GM18499 (cell line): ENCODE results near the gene NOM1.
"Not testable (repeated sequence)": the region's sequence is repeated elsewhere in the genome, so short reads cannot be mapped to it uniquely, and the experiment has no call there.

Experiments used
- ATAC-seq: cut with Tn5 transposase; IDR thresholded peaks from one replicate; pipeline ENCODE4 v1.9.1; 2021; ENCODE audit warnings: moderate number of reproducible peaks; ENCODE audit not compliant: insufficient read depth, unreplicated experiment

Gene NOM1

DNA sequence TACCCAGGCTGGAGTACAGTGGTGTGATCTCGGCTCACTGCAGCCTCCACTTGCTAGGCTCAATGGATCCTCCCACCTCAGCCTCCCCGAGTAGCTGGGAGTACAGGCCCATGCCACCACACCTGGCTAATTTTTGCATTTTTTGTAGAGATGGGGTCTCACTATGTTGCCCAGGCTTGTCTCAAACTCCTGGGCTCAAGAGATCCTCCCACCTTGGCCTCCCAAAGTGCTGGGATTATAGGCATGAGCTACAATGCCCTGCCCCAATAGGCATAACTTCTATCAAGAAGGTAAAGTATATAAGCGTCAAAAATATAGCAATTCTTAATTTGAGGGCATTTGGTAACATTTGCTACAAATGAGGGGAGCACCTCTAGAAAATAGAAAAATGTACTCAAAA is 12.7 kb upstream of the NOM1 start:
- not testable (repeated sequence) for ATAC-seq

DNA sequence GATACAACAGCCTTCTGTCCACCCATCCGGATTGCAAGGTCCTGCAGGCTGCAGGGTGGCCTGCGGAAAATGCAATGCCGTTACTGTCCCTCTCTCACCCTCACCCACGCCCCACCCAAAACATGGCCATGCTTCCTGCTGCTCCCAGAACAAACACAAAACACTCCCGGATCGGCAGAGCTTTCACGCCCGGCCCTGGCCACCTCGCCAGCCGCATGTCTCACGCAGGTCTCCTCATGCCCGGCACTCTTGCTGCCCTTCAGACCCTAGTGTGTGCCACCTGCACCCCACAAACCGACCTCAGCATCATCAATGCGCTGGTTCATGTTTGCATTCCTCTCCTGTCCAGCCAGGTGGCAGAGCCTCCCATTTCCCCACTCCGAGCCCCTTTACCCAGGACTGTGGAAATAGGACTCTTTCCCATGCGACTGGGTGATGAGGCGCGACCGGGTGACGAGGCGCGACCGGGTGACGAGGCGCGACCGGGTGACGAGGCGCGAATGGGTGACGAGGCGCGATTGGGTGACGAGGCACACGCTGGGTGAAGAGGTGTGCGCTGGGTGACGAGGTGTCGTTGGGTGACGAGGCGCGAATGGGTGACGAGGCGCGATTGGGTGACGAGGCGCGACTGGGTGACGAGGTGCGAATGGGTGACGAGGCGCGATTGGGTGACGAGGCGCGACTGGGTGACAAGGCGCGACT is 8.9 kb upstream of the NOM1 start:
- no peak for ATAC-seq

DNA sequence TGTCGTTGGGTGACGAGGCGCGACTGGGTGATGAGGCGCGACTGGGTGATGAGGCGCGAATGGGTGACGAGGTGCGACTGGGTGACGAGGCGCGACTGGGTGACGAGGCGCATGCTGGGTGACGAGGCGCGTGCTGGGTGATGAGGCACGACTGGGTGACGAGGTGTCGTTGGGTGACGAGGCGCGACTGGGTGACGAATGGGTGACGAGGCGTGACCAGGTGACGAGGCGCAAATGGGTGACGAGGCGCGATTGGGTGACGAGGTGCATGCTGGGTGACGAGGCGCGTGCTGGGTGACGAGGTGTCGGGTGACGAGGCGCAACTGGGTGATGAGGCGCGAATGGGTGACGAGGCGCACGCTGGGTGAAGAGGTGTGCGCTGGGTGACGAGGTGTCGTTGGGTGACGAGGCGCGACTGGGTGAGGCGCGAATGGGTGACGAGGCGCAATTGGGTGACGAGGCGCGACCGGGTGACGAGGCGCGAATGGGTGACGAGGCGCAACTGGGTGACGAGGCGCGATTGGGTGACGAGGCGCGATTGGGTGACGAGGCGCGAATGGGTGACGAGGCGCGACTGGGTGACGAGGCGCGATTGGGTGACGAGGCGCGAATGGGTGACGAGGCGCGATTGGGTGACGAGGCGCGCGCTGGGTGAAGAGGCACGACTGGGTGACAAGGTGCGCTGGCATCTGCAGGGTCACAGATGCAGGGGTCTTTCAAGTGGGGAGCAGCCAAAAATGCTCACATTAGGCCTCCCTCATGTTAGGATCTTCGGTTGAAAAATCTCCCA is 7.9 kb upstream of the NOM1 start:
- ATAC-seq = no peak

DNA sequence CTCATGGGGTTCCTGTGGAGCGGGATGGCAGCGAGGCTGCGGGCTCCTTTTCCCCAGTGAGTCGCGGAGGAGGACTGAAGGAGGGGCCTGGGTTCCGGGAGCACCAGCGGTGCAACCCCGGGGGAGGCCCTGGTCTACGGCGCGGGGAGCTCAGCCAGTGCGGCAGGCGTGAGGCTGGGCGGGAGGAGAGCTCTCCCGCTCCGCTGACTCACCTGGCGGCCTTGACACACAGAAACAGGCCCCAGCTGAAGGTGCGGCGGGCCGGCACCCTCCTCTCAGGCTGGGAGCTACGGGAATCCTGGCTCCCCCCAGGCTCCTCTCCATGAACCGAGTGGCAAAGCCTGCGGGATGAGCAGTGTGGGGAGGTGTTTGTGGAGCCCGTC is 6.8 kb upstream of the NOM1 start:
- no peak for ATAC-seq

DNA sequence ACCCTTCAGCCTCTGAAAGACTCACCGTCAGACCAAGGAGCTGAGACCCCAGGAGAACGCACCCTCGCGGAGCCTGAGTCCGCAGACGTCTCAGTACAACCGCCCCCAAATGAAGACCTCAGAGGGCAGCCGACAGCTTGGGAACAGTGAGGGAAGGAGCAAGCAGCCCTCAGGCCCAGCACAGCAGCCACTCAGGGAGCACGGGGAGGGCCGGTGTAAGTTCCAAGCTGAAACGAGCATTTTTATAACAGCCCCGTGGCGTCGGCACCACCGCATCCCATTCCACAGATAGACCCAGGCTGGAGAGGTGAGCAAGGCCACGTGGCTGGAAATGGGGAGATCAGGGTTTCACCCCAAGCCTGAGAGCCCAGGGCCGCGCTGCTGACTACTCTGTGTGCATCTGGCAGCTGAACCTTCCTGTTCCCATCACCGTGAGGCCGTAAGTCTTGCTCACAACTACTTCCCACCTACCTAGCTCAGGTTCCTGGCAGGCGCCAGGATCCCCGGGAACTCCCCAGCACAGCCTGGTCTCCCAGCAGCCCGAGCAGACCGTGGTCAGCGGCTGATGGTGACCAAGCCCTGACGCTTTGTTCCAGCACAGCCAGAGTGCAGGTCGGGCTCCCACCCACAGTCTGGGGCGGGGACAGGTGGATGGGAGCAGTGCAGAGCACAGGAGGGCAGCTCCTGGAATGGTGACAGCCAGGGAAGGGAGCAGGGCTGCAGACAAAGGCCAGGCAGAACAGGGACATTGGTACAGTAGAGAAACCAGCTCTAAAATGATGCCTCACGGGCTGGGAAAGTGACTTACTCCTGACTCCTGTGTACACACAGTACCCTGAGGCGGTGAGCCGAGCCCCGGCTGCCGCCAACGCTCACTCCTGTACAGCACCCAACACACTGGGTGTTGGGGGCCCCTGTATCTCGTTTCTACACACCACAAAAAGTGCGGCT is 6.1 kb upstream of the NOM1 start:
- no peak for ATAC-seq

DNA sequence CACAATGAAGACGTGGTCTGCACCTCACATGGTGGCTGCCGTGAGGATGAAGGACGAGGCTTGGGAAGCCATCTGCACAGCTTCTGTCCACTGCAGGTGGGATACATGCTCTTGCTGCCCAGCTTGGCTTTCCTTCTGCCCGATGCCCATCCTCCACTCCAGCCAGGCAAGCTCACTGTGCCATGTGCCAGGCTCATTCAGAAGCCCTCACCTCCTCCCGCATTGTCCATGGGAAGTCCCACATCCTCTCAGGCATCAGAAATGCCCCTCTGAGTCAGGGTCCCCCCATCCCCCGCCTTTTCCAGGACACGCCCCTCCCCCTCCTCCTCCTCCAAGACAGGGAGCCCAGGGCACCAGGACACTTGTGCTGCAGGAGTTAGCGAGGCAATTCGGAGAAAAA is 4.6 kb upstream of the NOM1 start:
- no peak for ATAC-seq

DNA sequence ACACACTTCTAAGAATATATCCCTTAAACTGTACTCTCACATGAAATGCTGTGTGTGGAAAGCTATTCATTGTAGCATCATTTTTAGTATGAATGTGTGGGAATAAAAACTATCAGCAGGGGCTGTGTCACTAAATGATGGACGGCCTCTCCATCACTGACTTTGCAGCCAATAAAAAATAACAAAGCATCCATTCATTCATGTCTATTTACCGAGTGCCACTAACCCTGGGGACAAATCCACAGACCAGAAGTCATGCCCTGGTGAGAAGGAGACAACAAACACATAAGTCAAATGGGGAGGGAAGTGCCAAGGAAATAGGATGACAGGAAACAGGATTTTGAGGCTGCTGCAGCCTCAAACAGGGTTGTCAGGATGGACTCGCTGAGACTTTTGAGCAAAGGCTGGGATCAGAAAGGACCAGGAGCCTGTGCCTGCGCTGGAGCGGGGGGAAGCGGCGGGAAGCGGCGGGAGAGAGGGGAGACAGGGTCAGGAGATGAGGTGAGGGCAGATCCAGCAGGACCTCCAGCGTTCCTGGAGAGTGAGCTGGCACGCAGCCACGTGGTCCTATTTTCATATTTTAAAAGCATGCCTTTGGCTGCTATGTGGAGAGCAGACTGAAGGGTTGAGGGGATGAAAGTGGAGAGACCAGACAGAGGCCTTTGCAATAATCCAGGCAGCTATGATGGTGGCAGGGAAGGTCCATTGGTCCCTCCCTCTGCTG is 2.2 kb upstream of the NOM1 start:
- ATAC-seq = no peak

DNA sequence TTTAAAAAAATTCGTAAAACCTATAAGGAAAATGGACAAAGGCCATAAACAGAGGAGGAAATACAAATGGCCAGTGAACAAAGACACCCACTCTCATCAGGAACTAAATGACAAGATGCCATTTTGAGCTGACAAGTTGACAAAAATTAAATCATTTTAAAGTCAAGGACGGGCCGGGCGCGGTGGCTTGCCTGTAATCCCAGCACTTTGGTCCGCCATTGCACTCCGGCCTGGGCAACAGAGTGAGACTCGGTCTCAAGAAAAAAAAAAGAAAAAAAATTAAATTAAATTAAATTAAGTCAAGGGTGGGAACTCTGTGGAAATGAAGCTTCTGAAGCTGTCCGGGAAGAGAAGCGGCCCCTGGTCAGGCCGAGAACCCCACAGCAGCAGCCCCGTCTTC is 1.2 kb upstream of the NOM1 start:
- no peak for ATAC-seq

DNA sequence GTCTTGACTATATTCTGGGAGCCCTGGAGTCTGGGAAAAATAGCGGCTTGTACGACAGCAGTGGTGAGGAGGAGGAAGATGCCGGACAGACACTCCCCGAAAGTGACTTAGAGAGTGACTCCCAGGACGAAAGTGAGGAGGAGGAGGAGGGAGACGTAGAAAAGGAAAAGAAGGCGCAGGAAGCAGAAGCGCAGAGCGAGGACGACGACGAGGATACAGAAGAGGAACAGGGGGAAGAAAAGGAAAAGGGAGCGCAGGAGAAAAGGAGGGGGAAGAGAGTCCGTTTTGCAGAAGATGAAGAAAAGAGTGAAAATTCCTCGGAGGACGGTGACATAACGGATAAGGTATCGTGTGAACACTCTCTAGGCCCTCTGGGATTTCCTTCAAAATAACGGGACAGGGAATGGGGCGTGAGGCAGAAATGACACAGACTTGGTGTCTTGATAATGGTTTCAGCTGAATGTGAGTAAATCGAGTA is 908 bp downstream of the NOM1 start:
- ATAC-seq = no peak

DNA sequence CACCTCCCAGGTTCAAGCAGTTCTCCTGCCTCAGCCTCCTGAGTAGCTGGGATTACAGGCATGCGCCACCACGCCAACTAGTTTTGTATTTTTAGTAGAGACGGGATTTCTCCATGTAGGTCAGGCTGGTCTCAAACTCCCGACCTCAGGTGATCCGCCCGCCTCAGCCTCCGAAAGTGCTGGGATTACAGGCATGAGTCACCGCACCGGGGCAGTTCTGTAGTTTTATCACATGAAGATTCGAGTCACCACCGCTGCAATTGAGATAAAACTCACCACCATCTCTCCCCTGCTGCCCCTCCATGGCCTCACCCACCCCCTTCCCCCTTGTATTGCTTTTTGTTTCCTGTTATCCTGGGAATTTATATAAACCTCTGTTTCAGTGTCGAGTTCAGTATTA is 3.7 kb downstream of the NOM1 start:
- ATAC-seq = not testable (repeated sequence)

DNA sequence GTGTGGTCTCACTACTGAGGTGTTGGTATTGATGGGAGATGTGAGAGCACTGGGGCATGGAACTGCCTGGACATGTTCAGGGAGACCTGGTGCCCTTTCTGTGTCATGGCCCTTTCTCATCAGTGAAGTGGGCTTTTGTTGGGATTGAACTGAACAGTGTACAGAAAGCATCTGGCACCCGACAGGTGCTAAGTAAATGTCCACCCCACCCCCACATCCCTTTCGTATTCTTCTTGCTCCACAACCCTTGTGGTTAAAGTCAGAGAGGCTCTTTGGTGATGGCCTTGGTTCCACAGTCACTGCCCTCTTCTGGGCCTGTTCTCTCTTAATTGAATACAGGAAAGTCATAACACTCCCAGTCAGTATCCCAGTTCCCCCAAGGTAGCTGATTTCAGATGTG is 5.4 kb downstream of the NOM1 start:
- no peak for ATAC-seq

DNA sequence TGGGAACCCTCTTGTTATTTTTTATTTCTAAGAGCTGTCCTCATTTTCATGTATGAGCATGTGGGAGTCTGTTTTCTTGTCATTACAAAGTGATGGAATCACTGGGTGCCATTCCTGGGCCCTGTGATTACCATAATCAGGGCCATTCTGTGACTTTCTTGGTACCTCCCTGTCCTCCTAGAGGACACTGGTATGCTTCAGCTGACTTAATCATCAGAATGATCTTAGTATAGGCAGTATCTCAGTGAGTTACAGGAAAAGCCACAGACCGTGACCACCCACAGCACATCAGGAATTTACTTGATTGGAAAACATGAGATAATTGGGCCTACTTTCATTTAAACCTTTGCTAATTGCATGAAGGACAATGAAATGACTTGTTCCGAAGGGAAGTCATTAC is 7.2 kb downstream of the NOM1 start:
- no peak for ATAC-seq

DNA sequence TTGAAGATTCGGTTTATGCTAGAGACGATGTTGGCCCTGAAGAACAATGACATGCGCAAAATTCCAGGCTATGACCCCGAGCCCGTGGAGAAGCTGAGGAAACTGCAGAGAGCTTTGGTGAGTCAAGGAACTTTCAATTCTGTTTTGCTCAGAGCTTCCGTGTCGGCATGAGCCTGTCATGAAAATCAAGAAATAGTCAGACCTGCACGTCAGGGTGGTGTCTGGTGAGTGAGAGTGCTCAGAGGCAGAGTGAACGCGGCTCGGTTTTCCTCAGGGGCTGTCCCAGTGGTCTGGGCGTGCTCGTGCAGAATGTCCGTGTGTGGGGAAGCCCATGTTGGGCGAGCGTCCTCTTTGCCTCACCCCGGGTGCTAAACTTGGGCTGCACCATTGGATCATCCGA is 12.6 kb downstream of the NOM1 start:
- ATAC-seq = no peak

DNA sequence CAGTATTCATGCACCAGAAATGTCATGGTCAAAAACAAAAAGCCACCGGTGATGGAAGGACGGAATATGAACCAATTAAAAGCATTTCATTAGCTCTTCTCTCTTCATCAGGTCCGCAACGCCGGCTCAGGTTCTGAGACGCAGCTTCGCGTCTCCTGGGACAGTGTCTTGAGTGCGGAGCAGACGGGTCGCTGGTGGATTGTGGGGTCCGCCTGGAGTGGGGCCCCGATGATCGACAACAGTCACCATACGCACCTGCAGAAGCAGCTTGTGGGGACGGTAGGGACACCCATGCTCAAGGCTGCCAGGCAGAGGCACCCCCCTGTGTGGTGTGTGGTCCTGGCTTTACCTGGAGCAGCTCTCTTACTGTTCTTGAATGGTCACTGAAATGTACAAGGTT is 13.4 kb downstream of the NOM1 start:
- no peak for ATAC-seq

DNA sequence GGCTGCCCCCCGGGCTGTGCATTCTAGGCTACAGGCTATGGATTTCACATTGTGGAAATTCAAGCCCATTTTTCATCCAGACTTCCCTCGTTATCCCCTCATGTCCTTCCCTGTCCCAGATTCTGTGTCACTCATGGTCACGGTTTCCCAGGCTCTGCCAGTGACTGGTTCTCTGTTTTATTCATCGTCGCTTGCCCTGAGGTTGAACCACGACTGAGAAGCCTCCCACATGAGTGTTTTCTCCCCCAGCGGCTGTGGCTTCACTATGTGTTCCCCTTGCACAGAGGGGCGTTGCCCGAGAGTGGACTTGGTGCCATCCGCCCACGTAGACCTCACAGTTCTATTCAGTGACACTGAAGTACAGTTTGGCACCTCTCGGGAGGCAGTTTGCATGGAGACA is 14.0 kb downstream of the NOM1 start:
- no peak for ATAC-seq

DNA sequence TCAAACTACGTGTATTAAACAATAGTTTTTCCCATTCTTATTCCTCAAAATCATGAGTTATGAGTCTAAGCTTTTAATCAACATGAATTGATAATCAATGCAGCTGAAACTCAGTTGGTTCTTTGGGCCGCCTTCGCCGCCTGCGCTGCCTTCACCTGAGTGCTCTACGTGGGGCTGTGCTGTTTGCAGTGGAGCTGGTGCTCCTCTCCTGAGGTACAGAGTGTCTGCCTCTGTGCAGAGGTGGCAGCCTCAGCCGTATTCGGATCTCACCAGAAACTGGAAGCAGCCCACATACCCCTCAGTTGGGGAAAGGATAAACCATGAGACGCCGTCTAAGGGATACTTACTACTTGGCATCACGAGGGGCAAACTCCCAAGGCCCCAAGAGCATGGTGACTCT is 15.5 kb downstream of the NOM1 start:
- no peak for ATAC-seq

DNA sequence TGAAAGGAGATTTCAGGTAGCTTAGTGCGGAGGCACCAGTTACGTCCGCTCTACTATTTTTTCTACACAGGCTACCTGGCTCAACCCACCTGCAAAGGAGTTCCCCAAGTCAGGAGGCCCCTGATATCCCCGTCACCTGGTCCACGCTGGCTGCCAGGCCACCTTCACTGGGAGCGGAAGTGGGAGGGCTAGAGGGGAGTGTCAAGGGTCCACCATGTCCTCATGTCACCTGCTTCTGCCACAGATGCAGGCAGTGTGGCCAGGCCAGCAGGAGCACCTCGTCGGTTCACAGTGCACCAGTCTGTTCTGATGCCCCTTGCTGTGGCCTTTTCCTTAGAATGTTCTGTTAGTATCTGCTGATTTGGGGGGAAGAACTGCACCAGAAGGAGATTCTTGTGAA is 16.9 kb downstream of the NOM1 start:
- no peak for ATAC-seq

DNA sequence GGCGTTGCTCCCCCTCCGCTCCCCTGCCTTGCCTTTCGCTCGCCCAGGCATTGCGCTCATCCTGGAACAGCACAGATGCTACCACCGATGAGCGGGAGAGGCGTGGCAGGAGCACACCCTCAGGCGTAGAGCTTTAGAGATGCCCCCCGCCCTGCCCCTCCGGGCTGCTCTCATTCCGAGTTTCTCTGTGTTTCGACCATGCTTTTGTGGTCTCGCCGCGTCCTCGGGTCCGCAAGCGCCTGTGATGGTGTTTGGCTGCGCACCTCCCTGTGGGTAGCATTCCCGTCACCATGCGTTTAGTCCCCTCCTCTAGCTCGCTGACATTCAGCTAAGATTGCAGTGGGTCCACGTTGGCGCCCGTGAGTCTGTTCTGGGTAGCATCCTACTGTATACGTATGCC is 18.7 kb downstream of the NOM1 start:
- ATAC-seq = no peak

DNA sequence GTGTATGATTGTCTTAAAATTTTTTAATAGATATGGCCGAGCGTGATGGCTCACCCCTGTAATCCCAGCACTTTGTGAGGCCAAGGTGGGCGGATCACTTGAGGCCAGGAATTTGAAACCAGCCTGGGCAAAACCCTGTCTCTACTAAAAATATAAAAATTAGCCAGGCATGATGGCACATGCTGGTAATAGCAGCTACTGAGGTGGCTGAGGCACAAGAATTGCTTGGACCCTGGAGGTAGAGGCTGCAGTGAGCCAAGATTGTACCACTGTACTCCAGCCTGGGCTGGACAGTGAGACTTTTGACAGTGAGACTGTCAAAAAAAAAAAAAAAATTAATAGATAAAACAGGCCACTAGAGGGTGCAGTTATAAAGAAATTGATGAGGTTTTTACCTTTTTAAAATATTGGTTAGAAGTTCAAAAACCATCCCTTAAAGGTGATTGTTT is 20.5 kb downstream of the NOM1 start:
- ATAC-seq = no peak

DNA sequence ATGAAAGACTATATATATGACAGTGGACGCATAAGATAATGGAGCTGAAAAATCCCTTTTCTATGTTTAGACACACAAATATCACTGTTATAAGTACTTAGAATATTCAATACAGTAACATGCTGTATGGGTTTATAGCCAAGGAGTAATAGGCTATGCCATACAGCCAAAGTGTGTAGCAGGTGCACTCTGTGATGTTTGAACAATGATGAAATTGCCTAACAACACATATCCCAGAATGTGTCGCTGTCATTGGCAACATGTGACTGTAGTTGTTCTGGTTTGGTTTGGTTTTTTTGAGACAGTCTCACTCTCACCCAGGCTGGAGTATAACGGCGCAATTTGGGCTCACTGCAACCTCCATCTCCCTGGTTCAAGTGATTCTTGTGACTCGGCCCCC is 26.1 kb downstream of the NOM1 start:
- no peak for ATAC-seq
